Ascending aorta (tissue), 2 donors: ENCODE results near the gene HRK. TPM values are rescaled to one million over a fixed set of nuclear protein-coding genes. Genes with fewer than 3 reads are reported as not detected.
"Not testable (repeated sequence)": the region's sequence is repeated elsewhere in the genome, so short reads cannot be mapped to it uniquely, and the experiment has no call there.

Source experiments
- DNase-seq, 2 donors: peaks; one replicate each; pipeline ENCODE4 v3.0.0-alpha.2; 2019; ENCODE audit warnings: low spot score in 2 of 2
- H3K27ac ChIP-seq, 2 donors: fragments of 200-600 bp; sonication (generic); one replicate each; pipeline ENCODE4 v1.5.1; 2016 to 2017; ENCODE audit warnings: mild to moderate bottlenecking in 1 of 2
- H3K27me3 ChIP-seq: fragments of 200-600 bp; sonication (generic); one replicate; pipeline ENCODE4 v1.5.1; 2017
- H3K36me3 ChIP-seq, 2 donors: fragments of 200-600 bp; sonication (generic); one replicate each; pipeline ENCODE4 v1.5.1; 2016
- H3K4me1 ChIP-seq, 2 donors: fragments of 200-600 bp; sonication (generic); one replicate each; pipeline ENCODE4 v1.5.1; 2016 to 2017; ENCODE audit warnings: mild to moderate bottlenecking in 1 of 2
- H3K4me3 ChIP-seq, 2 donors: fragments of 200-600 bp; sonication (generic); one replicate each; pipeline ENCODE4 v1.5.1; 2016 to 2017; ENCODE audit warnings: mild to moderate bottlenecking in 1 of 2
- H3K9me3 ChIP-seq, 2 donors: fragments of 200-600 bp; sonication (generic); one replicate each; pipeline ENCODE4 v1.5.1; 2016
- intact Hi-C: fragments of 100-400 bp; cut with DNase I; formaldehyde crosslinking; loops from one replicate; pipeline ENCODE4 v1.15.1; 2023
- total RNA-seq: library from RNA; depleted of rRNA; stranded (reverse); fragments of >200 nt; gene quantifications from one replicate; pipeline ENCODE4 v1.1.0, GENCODE V29; 2016
- TF ChIP-seq, protein P1 (sequence below), 3 experiments: fragments of 200-600 bp in 2 of 3; fragments of 450-650 bp in 1 of 3; sonication (generic) in 2 of 3; IDR thresholded peaks; one replicate each; pipeline ENCODE4 v1.5.1; 2016 to 2019; ENCODE audit warnings: antibody characterized with exemption in 3 of 3, mild to moderate bottlenecking in 1 of 3, moderate library complexity in 1 of 3

The HRK gene
- total RNA-seq, 1 donor from 2014 or later, result not detected

DNA sequence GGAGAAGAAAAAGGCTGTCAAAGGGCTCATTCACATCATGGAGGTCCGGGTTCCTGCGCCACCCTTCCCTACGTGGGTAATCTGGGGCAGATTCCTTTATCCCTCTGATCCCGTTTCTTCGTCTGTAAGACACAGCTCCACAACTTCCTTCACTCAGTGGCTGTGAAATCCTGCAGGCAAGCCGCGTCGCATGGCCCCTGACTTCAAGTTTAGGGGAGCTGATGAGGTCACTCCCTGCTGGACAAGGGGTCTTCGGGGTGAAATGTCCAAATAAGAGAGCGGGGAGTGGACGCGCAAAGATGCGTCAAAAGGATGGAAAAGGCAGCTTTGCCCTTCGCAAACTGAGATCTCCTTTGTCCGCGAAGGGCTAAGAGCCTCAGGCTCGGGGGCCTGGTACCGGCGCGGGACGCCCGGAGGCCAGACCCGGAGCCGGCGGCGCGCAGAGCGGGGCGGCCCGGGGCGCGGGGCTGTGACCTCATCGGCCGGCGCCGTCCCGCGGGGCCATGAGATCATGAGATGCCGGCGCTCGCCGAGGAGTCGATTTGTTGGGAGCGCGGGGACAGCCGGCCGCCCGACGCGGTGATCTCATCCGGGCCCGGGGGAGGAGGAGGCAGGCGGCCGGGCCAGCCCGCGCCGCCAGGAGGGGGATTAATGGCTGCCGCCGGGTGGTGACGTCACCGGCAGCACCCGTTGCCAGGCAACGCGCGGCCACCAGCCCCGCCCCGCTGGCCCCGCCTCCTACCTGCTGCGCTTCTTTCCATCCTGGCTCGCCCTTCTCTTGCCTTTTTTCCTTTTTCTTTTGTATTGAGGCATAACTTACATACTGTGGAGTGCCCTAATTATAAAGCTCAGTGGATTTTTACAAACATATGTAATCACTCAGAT lies 62.1 kb downstream of the HRK start:
- Histone ChIP-seq H3K4me1 (peaks cover 3 to 9% of the 10 kb centered on the region in 2 donors), H3K9me3 (no peaks in the 10 kb centered on the region), H3K36me3 (no peaks in the 10 kb centered on the region), H3K4me3 (peak overlapping the region; percentile 75 to 82), H3K27ac (peak overlapping the region; percentile 92 to 97), H3K27me3 (no peaks in the 10 kb centered on the region)
- TF ChIP-seq, protein P1, sequence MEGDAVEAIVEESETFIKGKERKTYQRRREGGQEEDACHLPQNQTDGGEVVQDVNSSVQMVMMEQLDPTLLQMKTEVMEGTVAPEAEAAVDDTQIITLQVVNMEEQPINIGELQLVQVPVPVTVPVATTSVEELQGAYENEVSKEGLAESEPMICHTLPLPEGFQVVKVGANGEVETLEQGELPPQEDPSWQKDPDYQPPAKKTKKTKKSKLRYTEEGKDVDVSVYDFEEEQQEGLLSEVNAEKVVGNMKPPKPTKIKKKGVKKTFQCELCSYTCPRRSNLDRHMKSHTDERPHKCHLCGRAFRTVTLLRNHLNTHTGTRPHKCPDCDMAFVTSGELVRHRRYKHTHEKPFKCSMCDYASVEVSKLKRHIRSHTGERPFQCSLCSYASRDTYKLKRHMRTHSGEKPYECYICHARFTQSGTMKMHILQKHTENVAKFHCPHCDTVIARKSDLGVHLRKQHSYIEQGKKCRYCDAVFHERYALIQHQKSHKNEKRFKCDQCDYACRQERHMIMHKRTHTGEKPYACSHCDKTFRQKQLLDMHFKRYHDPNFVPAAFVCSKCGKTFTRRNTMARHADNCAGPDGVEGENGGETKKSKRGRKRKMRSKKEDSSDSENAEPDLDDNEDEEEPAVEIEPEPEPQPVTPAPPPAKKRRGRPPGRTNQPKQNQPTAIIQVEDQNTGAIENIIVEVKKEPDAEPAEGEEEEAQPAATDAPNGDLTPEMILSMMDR (IDR thresholded peaks at IDR 0.05), result no peak
- peak; percentile 55 to 96 for DNase-seq
- intact Hi-C loops, result loop anchor here (1.0 to 2.0 kb wide), 2 partner anchors 46 to 81 kb away; partner anchors contain the start of genes RNFT2 and SPRING1

DNA sequence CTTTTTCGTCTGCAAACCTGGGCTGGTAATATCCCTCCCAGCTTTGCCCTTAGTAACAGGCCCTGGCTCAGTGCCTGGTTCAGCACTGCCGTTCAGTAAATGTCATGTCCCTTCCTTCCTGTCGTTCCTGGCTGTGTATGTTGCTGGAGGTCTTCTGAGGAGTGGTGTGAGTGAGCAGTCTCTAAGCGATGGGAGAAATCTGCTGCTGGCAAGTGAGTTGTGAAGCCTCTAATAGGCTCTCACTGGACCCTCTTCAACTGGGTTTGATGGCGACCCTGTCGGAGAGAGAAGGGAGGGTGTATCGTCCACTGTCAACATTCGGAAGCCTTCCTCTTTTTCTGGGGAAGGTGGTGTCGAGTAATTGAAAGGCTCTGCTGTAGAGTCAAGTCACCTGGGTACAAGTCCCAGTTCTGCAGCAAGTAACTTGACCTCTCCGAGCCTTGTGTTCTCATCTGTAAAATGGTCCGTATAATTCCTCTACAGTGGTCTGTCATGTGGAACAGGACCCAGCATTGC lies 62.8 kb downstream of the HRK start:
- peak overlapping the region; percentile 92 to 97 for H3K27ac ChIP-seq
- intact Hi-C loops, result loop anchor here (2.0 kb wide), 1 partner anchor 46 kb away; no protein-coding TSS in a partner anchor
- H3K27me3 ChIP-seq, result no peaks in the 10 kb centered on the region
- no peaks in the 10 kb centered on the region for H3K9me3 ChIP-seq
- H3K4me1 ChIP-seq, result peaks cover 3 to 9% of the 10 kb centered on the region in 2 donors
- peak in 1 of 2 donors; percentile 66 for DNase-seq
- no peaks in the 10 kb centered on the region for H3K36me3 ChIP-seq
- peak overlapping the region; percentile 75 to 82 for H3K4me3 ChIP-seq
- TF ChIP-seq, protein P1 (IDR thresholded peaks at IDR 0.05), result no peak

- H3K9me3 ChIP-seq, intact Hi-C loops: not testable (repeated sequence)
Measured at GRCh38 chr12:116814766-116815165, 66.5 kb downstream of the HRK start.

GRCh38 chr12:116813271-116814041 lies 67.8 kb downstream of the HRK start:
- H3K27ac ChIP-seq, result no peak overlapping the region
- no peaks in the 10 kb centered on the region for H3K36me3 ChIP-seq
- TF ChIP-seq, protein P1 (IDR thresholded peaks at IDR 0.05), result no peak
- no peak overlapping the region for H3K4me3 ChIP-seq
- no peaks in the 10 kb centered on the region for H3K9me3 ChIP-seq
- intact Hi-C loops, result no loop called here
- H3K27me3 ChIP-seq, result no peaks in the 10 kb centered on the region
- H3K4me1 ChIP-seq, result peaks cover 3 to 5% of the 10 kb centered on the region in 2 donors
- no peak for DNase-seq

More at GRCh38 chr12:116814766-116815165, 66.5 kb downstream of the HRK start:
- not testable (repeated sequence) for H3K4me3 ChIP-seq, H3K27ac ChIP-seq, H3K4me1 ChIP-seq, H3K36me3 ChIP-seq, H3K27me3 ChIP-seq, DNase-seq

GRCh38 chr12:116812238-116812637 lies 69.0 kb downstream of the HRK start:
- Histone ChIP-seq H3K4me3 (no peak overlapping the region), H3K9me3 (no peaks in the 10 kb centered on the region), H3K27ac (no peak overlapping the region), H3K36me3 (no peaks in the 10 kb centered on the region), H3K27me3 (no peaks in the 10 kb centered on the region), H3K4me1 (no peaks in the 10 kb centered on the region)
- no peak for DNase-seq
- TF ChIP-seq, protein P1 (IDR thresholded peaks at IDR 0.05), result no peak
- intact Hi-C loops, result no loop called here
